Mucosa of rectum (tissue), 2 donors: ENCODE measurements around the gene RAB6B.

Experiments used
- H3K27ac ChIP-seq, 2 donors: one replicate each; pipeline ENCODE4 v1.7.0; 2013; ENCODE audit warnings: inconsistent platforms in 2 of 2, low read depth in 2 of 2, low read length in 2 of 2
- H3K27me3 ChIP-seq, 2 donors: one replicate each; pipeline ENCODE4 v1.7.0; 2013; ENCODE audit warnings: low read length in 2 of 2; ENCODE audit not compliant: control insufficient read depth in 2 of 2, insufficient read depth in 2 of 2
- H3K36me3 ChIP-seq, 2 donors: one replicate each; pipeline ENCODE4 v1.7.0; 2013; ENCODE audit warnings: low read length in 2 of 2; ENCODE audit not compliant: control insufficient read depth in 2 of 2, insufficient read depth in 2 of 2
- H3K4me1 ChIP-seq, 2 donors: one replicate each; pipeline ENCODE4 v1.7.0; 2013; ENCODE audit warnings: low read length in 2 of 2, mild to moderate bottlenecking in 1 of 2; ENCODE audit not compliant: control insufficient read depth in 2 of 2, insufficient read depth in 2 of 2
- H3K4me3 ChIP-seq, 2 donors: one replicate each; pipeline ENCODE4 v1.7.0; 2013; ENCODE audit warnings: low read length in 2 of 2
- H3K9ac ChIP-seq, 2 donors: one replicate each; pipeline ENCODE4 v1.7.0; 2013; ENCODE audit warnings: low read length in 2 of 2, low read depth in 1 of 2, mild to moderate bottlenecking in 1 of 2
- H3K9me3 ChIP-seq, 2 donors: one replicate each; pipeline ENCODE4 v1.7.0; 2013; ENCODE audit warnings: low read length in 2 of 2; ENCODE audit not compliant: control insufficient read depth in 2 of 2
- donor health status: healthy.
- donor health status: Normal muscosa, but diverticular disease.

Gene RAB6B

GRCh38 chr3:133887074-133887802 lies 8.4 kb downstream of the RAB6B start:
- H3K4me3 ChIP-seq, result no peak overlapping the region
- peaks cover 3 to 6% of the 10 kb centered on the region in 2 donors for H3K4me1 ChIP-seq
- no peaks in the 10 kb centered on the region for H3K36me3 ChIP-seq
- no peak overlapping the region for H3K9ac ChIP-seq
- H3K27me3 ChIP-seq, result peaks cover 0 to under 1% of the 10 kb centered on the region in 2 donors
- H3K9me3 ChIP-seq, result no peaks in the 10 kb centered on the region
- H3K27ac ChIP-seq, result no peak overlapping the region

DNA sequence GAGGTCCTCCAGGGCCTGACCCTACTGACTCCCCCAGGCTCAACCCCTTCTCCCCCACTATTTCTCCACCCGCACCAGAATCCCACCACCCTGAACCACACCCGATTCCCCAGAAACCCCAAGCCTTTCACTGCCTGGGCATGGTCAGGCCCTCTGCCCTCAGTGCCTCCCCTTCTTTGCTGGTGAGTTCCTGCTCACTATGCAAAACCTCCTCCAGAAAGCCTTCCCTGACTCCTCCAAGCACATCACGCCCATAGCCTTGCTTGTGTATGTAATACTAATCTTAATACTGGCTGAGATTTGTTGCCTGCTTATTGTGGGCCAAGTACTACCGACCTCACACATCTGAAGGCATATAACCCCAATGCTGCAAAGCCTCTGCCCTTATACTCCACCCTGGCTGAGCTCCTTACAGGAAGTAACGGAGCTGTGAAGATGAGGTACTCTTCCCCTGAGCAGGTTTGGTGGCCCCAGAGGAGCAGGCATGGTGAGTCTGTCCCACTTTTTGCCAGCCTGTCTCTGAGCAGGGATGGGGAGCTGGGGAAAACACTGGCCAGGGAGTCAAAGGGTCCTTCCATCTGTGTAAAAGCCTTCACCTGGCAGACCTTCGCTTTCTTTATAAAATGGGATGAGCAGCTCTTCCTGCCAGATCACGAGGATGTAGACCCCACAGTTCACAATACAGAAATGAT lies 9.5 kb downstream of the RAB6B start:
- H3K9me3 ChIP-seq, result no peaks in the 10 kb centered on the region
- no peaks in the 10 kb centered on the region for H3K27me3 ChIP-seq

DNA sequence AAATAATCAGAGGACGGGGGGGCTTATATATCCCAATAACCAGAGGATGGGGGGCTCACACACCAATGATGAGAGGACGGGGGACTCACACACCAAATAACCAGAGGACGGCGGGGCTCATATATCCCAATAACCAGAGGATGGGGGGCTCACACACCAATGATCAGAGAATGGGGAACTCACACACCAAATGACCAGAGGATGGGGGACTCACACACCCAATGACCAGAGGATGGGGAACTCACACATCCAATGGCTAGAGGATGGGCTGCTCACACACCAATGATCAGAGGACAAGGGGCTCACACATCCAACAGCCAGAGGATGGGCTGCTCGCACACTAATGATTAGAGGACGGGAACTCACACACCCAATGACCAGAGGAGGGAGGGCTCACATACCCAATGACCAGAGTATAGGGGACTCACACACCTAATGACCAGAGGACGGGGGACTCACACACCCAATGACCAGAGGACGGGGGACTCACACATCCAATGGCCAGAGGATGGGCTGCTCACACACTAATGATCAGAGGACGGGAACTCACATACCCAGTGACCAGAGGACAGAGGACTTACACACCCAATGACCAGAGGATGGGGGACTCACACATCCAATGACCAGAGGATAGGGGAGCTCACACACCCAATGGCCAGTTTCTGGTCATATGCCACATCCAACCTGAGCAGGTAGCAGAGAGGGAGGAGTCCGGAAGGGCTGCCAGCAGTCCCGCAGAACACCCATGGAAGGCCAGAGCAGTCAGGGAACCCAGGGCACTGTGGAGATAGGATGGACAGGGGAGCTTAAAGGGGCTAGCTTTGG lies 10.6 kb downstream of the RAB6B start:
- H3K27me3 ChIP-seq, result no peaks in the 10 kb centered on the region

More for the DNA sequence above, 9.5 kb downstream of the RAB6B start:
- Histone ChIP-seq H3K27ac (no peak overlapping the region), H3K4me1 (peaks cover 3 to 6% of the 10 kb centered on the region in 2 donors), H3K36me3 (no peaks in the 10 kb centered on the region), H3K9ac (no peak overlapping the region), H3K4me3 (no peak overlapping the region)

DNA sequence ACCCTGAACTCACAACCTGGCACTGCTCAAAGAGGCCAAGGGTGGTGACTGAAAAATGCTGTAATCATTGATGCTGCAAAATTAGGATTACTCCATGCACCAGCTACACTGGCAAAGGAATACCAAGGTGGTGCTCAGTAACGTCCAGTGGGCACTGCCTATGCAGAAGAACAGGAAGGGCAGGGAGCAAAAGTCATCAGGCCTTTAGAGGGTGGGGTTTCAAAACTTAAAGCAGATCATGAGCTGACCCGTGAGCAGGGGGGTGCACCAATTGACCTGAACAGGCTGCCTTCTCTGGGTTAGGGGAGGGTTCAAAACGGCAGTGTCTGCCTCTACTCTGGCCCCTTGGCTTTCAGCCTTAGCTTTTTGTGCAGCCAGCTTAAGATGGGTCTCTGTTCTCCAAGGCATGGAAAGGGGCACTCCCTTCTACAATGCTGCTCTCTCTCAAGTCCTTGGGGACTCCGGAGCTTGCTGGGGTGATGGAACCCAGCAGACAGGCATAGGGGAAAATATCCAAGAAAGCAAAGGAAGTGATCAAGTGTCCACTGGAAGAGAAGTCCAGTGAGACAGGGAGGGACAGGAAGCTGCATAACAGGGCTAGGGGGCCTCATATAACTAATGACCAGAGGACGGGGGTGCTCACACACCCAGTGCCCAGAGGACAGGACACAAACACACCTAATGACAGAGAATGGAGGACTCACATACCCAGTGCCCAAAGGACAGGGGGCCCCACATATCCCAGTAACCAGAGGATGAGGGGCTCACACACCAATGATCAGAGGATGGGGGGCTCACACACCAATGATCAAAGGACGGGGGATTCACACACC lies 11.4 kb downstream of the RAB6B start:
- no peak overlapping the region for H3K27ac ChIP-seq
- H3K9ac ChIP-seq, result no peak overlapping the region
- H3K4me3 ChIP-seq, result no peak overlapping the region
- no peaks in the 10 kb centered on the region for H3K27me3 ChIP-seq
- H3K4me1 ChIP-seq, result peaks cover 3 to 6% of the 10 kb centered on the region in 2 donors
- no peaks in the 10 kb centered on the region for H3K36me3 ChIP-seq
- no peaks in the 10 kb centered on the region for H3K9me3 ChIP-seq

More for the DNA sequence above, 10.6 kb downstream of the RAB6B start:
- no peak overlapping the region for H3K9ac ChIP-seq
- no peaks in the 10 kb centered on the region for H3K9me3 ChIP-seq
- H3K4me3 ChIP-seq, result no peak overlapping the region
- H3K36me3 ChIP-seq, result no peaks in the 10 kb centered on the region
- peaks cover 3 to 6% of the 10 kb centered on the region in 2 donors for H3K4me1 ChIP-seq
- H3K27ac ChIP-seq, result no peak overlapping the region

DNA sequence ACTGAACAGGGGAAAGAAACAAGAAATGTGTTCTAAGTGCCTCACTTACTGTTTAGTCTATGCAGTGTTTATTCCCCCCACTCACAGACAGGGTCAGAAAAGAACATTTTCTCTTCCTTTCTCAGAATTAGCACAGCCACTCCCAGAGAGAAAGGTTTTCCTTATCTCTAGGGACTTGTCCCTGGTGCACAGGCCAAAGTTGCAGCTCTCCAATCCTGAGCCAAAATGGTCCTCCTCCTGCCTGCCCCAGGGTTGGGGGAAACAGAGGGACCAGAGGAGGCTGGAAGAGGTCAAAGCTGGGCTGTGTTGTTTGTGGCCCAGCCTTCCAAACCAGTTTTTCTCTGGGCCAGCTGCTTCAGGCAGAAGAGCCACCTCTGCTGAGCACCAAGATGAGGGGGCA lies 12.0 kb downstream of the RAB6B start:
- Histone ChIP-seq H3K4me3 (no peak overlapping the region), H3K36me3 (no peaks in the 10 kb centered on the region), H3K9me3 (no peaks in the 10 kb centered on the region), H3K27me3 (no peaks in the 10 kb centered on the region), H3K27ac (no peak overlapping the region), H3K4me1 (peaks cover 3 to 6% of the 10 kb centered on the region in 2 donors), H3K9ac (no peak overlapping the region)

DNA sequence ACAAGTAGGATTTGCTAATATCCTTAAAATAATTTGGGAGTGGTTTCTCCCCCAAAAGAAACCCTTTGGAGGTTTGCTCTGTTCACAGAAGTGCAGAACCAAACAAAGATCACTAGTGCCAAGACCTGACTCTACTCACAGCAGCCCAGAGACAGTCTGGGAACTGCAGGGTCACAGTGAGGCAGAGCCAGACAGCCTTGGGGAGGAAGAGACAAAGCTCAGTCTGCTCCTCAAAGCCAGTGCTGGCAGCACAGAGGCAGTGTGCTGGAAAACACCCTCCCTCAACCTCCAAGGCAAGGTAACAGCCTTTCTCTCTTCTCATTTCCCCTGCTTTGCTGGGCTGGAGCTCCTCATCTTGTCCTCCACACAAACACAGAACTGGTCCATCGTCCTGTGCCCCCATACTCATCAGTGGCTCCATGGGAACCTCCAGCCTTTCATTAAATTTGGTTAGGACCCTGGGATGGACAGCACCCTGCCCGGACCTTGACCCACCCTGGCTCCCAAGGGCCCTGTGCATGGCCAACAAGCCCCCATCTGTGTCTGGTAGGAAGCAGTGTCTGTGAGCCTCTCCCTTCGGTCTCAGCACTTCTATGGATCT lies 12.6 kb downstream of the RAB6B start:
- no peaks in the 10 kb centered on the region for H3K36me3 ChIP-seq
- no peak overlapping the region for H3K4me3 ChIP-seq
- no peaks in the 10 kb centered on the region for H3K27me3 ChIP-seq
- no peak overlapping the region for H3K9ac ChIP-seq
- peak overlapping the region; percentile 44 to 52 for H3K27ac ChIP-seq
- H3K9me3 ChIP-seq, result no peaks in the 10 kb centered on the region
- peaks cover 3 to 6% of the 10 kb centered on the region in 2 donors for H3K4me1 ChIP-seq

- no peaks in the 10 kb centered on the region for H3K27me3 ChIP-seq
- H3K9me3 ChIP-seq, result no peaks in the 10 kb centered on the region
- peaks cover 3 to 4% of the 10 kb centered on the region in 2 donors for H3K4me1 ChIP-seq
- H3K36me3 ChIP-seq, result no peaks in the 10 kb centered on the region
- H3K27ac ChIP-seq, result peak overlapping the region; percentile 44 to 52
- H3K4me3 ChIP-seq, result no peak overlapping the region
- H3K9ac ChIP-seq, result no peak overlapping the region
These were observed 13.5 kb downstream of the RAB6B start for GRCh38 chr3:133881939-133882825.

GRCh38 chr3:133881492-133881891 lies 14.2 kb downstream of the RAB6B start:
- Histone ChIP-seq H3K27me3 (no peaks in the 10 kb centered on the region), H3K27ac (peak overlapping the region in 1 of 2 donors; percentile 39), H3K4me1 (peaks cover 3 to 4% of the 10 kb centered on the region in 2 donors), H3K9ac (no peak overlapping the region), H3K4me3 (no peak overlapping the region), H3K36me3 (no peaks in the 10 kb centered on the region), H3K9me3 (no peaks in the 10 kb centered on the region)
